ENCODE results near the gene SLC22A3. TPM values are rescaled to one million over a fixed set of nuclear protein-coding genes. Genes with fewer than 3 reads are reported as not detected.
"Not testable (repeated sequence)": the region's sequence is repeated elsewhere in the genome, so short reads cannot be mapped to it uniquely, and the experiment has no call there.

Gene SLC22A3
- total RNA-seq, 1 experiment from 2014 or later: 2.9 TPM

GRCh38 chr6:160368670-160369069, 20.5 kb downstream of the SLC22A3 start:
- DNase-seq (ENCODE audit: low spot score): no peak

- DNase-seq (ENCODE audit: low spot score): not testable (repeated sequence)
These were observed 25.4 kb downstream of the SLC22A3 start for GRCh38 chr6:160373601-160374000.

GRCh38 chr6:160374836-160375560, 26.8 kb downstream of the SLC22A3 start:
- no peak for DNase-seq (ENCODE audit: low spot score)

GRCh38 chr6:160375561-160375949, 27.4 kb downstream of the SLC22A3 start:
- DNase-seq (ENCODE audit: low spot score): no peak

- no peak for DNase-seq (ENCODE audit: low spot score)
These were observed 28.3 kb downstream of the SLC22A3 start for GRCh38 chr6:160376445-160376844.

GRCh38 chr6:160378218-160378617, 30.0 kb downstream of the SLC22A3 start:
- DNase-seq (ENCODE audit: low spot score): no peak

- DNase-seq (ENCODE audit: low spot score): no peak
These were observed 30.7 kb downstream of the SLC22A3 start for GRCh38 chr6:160378882-160379281.

GRCh38 chr6:160379466-160379865, 31.3 kb downstream of the SLC22A3 start:
- no peak for DNase-seq (ENCODE audit: low spot score)

- DNase-seq (ENCODE audit: low spot score): no peak
These were observed 34.8 kb downstream of the SLC22A3 start for GRCh38 chr6:160382946-160383345.

GRCh38 chr6:160386869-160387530, 38.8 kb downstream of the SLC22A3 start:
- peak; percentile 66 for DNase-seq (ENCODE audit: low spot score)

GRCh38 chr6:160387916-160388643, 39.9 kb downstream of the SLC22A3 start:
- no peak for DNase-seq (ENCODE audit: low spot score)

GRCh38 chr6:160388922-160389321, 40.7 kb downstream of the SLC22A3 start:
- no peak for DNase-seq (ENCODE audit: low spot score)

GRCh38 chr6:160391419-160392116, 43.4 kb downstream of the SLC22A3 start:
- DNase-seq (ENCODE audit: low spot score): peak; percentile 90

- not testable (repeated sequence) for DNase-seq (ENCODE audit: low spot score)
These were observed 45.3 kb downstream of the SLC22A3 start for GRCh38 chr6:160393442-160393841.

GRCh38 chr6:160393891-160394653, 45.9 kb downstream of the SLC22A3 start:
- DNase-seq (ENCODE audit: low spot score): no peak

GRCh38 chr6:160394654-160395035, 46.5 kb downstream of the SLC22A3 start:
- DNase-seq (ENCODE audit: low spot score): no peak

GRCh38 chr6:160395187-160395586, 47.0 kb downstream of the SLC22A3 start:
- no peak for DNase-seq (ENCODE audit: low spot score)

GRCh38 chr6:160396292-160396691, 48.1 kb downstream of the SLC22A3 start:
- DNase-seq (ENCODE audit: low spot score): no peak

GRCh38 chr6:160398674-160399271, 50.6 kb downstream of the SLC22A3 start:
- no peak for DNase-seq (ENCODE audit: low spot score)

- DNase-seq (ENCODE audit: low spot score): no peak
These were observed 52.3 kb downstream of the SLC22A3 start for GRCh38 chr6:160400446-160400845.

GRCh38 chr6:160408528-160408927, 60.4 kb downstream of the SLC22A3 start:
- DNase-seq (ENCODE audit: low spot score): no peak

All from HT-29 (cell line).